DMS53 (cell line): Measurements from ENCODE around the gene CCND1.
"Not testable (repeated sequence)": the region's sequence is repeated elsewhere in the genome, so short reads cannot be mapped to it uniquely, and the experiment has no call there.

Source experiments
- DNase-seq: peaks from one replicate; lab custom pipeline; 2025; lab: John Stamatoyannopoulos, UW

Gene CCND1

DNA sequence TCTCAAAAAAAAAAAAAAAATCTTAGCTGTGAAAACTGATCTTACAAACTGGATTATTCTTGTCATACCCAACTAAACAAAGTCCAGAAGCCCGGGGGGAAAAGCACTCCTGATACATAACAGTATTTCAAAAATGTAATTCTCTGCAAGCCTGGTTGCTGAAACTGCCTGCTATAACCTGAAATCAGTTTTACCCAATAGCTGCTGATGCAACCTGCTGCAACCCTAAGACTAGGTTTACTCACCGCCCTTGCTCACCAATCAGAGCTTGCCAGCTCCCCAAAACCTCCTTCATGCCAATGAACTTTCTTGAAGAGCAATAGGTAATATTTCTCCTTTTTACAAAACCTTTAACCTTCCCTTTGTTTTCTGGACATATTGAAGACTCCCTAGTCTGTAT, 50.5 kb downstream of the CCND1 start:
- DNase-seq, result no peak

DNA sequence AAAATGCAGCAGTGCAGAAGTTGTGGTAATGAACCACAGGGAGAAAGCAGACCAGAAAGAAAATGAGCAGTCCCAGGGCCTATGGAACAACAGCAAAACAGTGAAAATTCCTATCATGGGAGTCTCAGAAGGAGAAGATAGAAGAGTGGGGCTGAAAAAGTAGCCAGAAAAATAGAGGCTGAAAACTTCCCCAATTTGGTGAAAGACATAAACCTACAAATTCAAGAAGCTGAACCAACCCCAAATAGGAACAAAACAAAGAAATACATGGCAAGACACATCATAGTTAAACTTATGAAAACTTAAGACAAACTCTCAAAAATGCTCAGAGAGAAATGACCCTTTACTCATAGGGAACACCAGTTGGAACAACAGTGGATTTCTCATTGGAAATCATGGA, 51.5 kb downstream of the CCND1 start:
- DNase-seq, result no peak

DNA sequence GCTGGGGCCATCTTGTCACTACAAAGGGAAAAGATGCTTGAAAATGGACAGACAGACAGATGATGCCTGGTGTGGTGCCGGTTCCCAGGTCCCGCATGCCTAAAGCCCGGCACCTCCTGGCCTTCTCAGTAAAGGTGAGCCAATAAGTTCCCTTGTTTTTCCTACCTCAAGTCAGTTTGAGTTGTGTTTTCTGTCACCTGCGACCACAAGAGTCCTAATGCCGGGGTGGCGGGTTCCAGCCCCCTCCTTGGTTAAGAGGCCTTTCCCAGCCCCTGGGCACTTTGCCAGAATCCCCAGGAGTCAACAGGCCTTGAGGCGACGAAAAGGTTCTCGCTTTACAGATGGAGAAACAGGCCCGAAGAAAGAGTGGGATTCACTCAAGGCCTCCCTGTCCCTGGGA, 53.8 kb downstream of the CCND1 start:
- DNase-seq, result no peak

DNA sequence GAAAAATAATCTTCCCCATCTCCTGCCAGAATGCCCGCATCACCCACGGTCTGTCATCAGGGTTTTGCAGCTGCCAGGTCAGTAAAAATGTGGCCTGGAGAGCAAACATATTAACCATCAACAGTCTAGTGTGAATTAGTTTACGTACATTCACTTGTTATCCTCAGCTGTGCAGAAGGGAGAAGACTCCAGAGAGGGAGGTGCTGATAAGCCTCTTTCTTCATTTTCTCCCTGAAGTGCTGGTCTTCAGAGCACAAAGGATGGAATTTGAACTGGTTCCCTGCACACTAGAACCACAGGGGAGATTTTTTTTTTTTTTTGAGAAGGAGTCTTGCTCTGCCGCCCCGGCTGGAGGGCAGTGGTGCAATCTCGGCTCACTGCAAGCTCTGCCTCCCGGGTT, 54.6 kb downstream of the CCND1 start:
- DNase-seq, result no peak

DNA sequence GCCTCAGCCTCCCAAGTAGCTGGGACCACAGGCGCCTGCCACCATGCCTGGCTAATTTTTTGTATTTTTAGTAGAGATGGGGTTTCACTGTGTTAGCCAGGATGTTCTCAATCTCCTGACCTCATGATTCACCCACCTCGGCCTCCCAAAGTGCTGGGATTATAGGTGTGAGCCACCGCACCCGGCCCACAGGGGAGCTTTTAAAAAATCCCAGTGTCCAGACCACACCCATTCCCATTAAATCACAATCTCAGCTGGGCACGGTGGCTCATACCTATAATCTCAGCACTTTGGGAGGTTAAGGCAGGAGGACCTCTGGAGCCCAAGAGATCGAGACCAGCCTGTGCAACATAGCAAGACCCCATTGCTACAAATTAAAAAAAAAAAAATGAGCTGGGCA, 55.0 kb downstream of the CCND1 start:
- DNase-seq, result not testable (repeated sequence)

DNA sequence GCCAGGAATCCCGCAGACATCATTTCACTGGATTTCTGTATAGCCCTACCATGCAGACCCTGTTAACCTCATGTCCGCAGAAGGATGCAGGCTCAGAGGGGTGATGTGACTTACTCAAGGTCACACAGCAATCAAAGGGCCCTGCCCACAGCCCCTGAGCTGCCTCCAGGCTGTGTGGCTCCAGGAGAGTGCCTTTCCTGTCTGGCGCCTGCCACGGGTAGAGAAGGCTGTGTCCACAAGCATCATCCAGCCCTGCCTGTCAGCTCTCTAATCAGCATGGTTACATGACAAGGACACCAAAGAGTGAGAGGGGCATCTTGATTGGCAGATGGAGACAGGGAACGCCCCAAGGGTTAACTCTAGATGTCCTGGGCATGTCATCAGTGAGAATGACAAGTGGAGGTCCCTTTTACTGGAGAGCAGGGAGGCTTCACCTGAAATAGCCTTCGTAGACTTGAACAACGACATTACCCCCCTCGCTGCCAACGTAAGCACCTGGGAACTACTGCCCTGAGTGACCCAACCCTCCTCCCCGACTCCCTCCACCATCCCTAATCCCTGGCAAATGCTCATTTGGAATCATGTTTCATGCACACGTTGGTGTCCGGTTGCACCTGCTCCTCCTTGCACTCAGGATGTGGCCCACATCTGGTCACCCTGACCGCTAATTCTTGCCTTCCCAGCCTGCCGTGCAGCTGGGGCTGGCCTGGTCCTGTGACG, 56.0 kb downstream of the CCND1 start:
- DNase-seq, result peak; percentile 69

- DNase-seq, result no peak
These were observed 56.5 kb downstream of the CCND1 start for GRCh38 chr11:69697469-69697843.

DNA sequence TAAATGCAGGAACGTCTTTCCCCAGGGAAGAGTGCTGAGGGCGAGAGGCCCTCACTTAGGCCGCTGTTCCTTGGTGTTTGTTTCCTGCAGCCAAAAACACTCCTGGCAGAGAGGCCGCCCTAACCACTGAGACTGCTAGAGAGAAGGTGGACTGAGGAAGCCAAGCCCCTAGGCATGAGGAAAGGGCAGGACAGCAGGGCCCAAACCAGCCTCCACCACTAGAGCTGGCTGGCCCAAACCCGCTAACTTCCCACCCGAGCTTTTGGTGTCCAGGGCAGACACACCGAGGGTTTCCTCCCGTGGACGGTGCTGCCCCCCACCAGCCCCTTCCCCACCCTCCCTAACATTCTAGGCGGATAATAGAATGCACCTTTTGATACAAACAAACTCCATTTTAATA, 56.9 kb downstream of the CCND1 start:
- no peak for DNase-seq

GRCh38 chr11:69698362-69698761, 57.4 kb downstream of the CCND1 start:
- no peak for DNase-seq

DNA sequence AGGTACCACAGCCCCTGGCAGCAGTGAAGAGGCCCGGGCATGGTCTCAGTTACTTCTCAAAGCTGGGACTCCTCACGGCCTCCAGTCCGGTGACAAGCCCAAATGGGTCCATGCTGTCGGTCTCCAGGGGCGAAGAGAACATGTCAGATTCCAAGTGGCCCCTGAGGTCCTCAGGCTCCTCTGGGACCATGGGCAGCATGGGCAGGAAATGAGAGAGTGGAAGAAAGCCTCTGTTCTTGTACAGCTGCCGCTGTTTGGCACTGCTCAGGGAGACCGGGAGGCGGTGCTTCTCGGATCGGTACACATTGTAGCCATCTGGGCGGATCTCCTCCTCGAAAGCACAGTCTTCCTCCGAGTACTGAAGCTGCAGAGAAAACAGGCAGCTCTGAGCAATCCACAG, 58.3 kb downstream of the CCND1 start:
- DNase-seq, result no peak

- DNase-seq, result peak; percentile 86
These were observed 59.6 kb downstream of the CCND1 start for GRCh38 chr11:69700278-69701140.

DNA sequence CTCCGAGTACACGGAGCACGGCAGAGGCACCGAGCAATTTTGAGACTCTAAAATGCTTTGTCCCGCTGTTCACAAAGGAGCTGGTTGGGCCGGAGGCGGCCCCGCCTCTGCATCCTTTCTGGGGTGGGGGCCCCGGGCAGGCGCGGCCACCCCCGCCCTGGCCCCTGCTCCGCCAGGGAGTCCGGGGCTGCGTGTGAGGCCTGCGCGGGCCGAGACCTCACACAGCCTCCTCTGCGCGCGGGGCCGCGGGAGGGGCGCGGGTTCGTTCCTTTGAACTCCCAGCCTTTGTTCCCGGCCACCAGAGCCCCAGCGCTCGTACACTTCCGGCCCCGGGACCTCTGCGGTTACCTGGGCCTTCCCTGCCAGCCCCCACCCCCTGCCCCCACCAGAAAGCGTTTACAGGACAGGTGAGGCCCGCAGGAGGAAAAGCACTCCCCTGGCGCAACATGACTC, 61.3 kb downstream of the CCND1 start:
- DNase-seq, result no peak

GRCh38 chr11:69702769-69703452, 62.0 kb downstream of the CCND1 start:
- DNase-seq, result no peak

DNA sequence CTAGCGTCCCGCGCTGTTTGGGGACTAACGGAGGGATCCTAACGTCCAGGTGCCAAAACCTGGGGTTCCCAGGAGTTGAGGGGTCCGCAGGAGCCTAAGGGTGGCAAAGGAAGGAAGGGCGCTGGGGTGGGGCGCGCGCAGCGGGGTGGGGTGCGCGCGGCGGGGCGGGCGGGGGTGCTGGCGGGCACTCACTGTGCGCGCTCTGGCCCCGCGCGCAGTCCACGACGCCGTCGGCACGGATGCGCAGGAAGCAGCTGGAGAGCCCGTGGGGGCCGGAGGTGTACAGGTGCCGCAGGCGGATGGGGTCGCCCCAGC, 62.5 kb downstream of the CCND1 start:
- no peak for DNase-seq
